HG03520 (cell line): ENCODE results near the gene OR9A4.
"Not testable (repeated sequence)": the region's sequence is repeated elsewhere in the genome, so short reads cannot be mapped to it uniquely, and the experiment has no call there.

Experiments used
- ATAC-seq: cut with Tn5 transposase; IDR thresholded peaks from one replicate; pipeline ENCODE4 v1.9.1; 2021; ENCODE audit warnings: mild to moderate bottlenecking, moderate library complexity; ENCODE audit not compliant: unreplicated experiment

OR9A4 gene

GRCh38 chr7:141916099-141916498 lies at the start of gene OR9A4:
Gene OR9A4, plus strand, starts transcription at chr7:141916399. Its CDS starts 2,477 bp downstream, at chr7:141918876.
- no peak for ATAC-seq

- no peak for ATAC-seq
These were observed 49.2 kb upstream of the OR9A4 start for GRCh38 chr7:141866974-141867373.

- ATAC-seq, result no peak
These were observed 43.3 kb upstream of the OR9A4 start for GRCh38 chr7:141872931-141873330.

- ATAC-seq, result no peak
These were observed 41.4 kb upstream of the OR9A4 start for GRCh38 chr7:141874787-141875186.

- ATAC-seq, result no peak
These were observed 40.7 kb upstream of the OR9A4 start for GRCh38 chr7:141875453-141875852.

- ATAC-seq, result no peak
These were observed 39.8 kb upstream of the OR9A4 start for GRCh38 chr7:141876371-141876770.

- ATAC-seq, result no peak
These were observed 38.8 kb upstream of the OR9A4 start for GRCh38 chr7:141877365-141877764.

GRCh38 chr7:141880960-141881359 lies 35.2 kb upstream of the OR9A4 start:
- no peak for ATAC-seq

GRCh38 chr7:141884539-141885225 lies 31.5 kb upstream of the OR9A4 start:
- ATAC-seq, result peak; percentile 84

- no peak for ATAC-seq
These were observed 26.9 kb upstream of the OR9A4 start for GRCh38 chr7:141889321-141889720.

- no peak for ATAC-seq
These were observed 24.9 kb upstream of the OR9A4 start for GRCh38 chr7:141891336-141891735.

- not testable (repeated sequence) for ATAC-seq
These were observed 16.8 kb upstream of the OR9A4 start for GRCh38 chr7:141899366-141899765.

- ATAC-seq, result no peak
These were observed 9.9 kb upstream of the OR9A4 start for GRCh38 chr7:141906285-141906684.

GRCh38 chr7:141911391-141911790 lies 4.8 kb upstream of the OR9A4 start:
- no peak for ATAC-seq

GRCh38 chr7:141915565-141915964 lies 634 bp upstream of the OR9A4 start:
- ATAC-seq, result no peak

- ATAC-seq, result no peak
These were observed 4.1 kb downstream of the OR9A4 start for GRCh38 chr7:141920281-141920680.

GRCh38 chr7:141928146-141928844 lies 12.1 kb downstream of the OR9A4 start:
- no peak for ATAC-seq

- no peak for ATAC-seq
These were observed 12.6 kb downstream of the OR9A4 start for GRCh38 chr7:141928845-141929195.

GRCh38 chr7:141930211-141930610 lies 14.0 kb downstream of the OR9A4 start:
- ATAC-seq, result no peak

GRCh38 chr7:141941075-141941474 lies 24.9 kb downstream of the OR9A4 start:
- ATAC-seq, result no peak

GRCh38 chr7:141943846-141944245 lies 27.6 kb downstream of the OR9A4 start:
- ATAC-seq, result no peak

GRCh38 chr7:141944811-141945210 lies 28.6 kb downstream of the OR9A4 start:
- ATAC-seq, result no peak

- ATAC-seq, result no peak
These were observed 29.2 kb downstream of the OR9A4 start for GRCh38 chr7:141945356-141945755.
